ENCODE results near the gene PHAF1.

- TF ChIP-seq POLR2A (IDR thresholded peaks at IDR 0.05) (no peak), CTCF (IDR thresholded peaks at IDR 0.05) (no peak)
Observed at GRCh38 chr16:67193536-67193935, 83.8 kb downstream of the PHAF1 start.

All from Peyer's patch (tissue), 4 donors.